Eye (tissue), 1 donor: ENCODE measurements around the gene DDHD1.

Experiments
- DNase-seq: peaks from one replicate; pipeline ENCODE4 v3.0.0-alpha.2; 2015

The DDHD1 gene

DNA sequence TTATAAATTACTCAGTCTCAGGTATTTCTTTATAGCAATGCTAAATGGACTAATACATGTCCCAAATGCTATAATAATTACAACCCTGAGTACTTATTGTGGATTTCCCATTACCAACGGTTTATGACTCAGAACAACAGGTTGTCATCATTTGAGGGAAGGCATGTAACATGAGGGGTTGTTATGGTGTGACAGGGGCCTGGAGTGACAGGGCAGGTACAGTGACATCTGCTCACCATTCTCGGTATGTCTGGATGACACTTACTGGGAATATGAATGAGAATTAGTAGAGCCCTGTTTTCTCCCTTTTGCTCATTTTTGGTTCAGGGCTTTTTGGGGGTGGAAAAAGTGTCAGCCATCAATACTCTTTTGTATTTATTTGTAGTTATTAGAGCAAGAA lies 166.1 kb downstream of the DDHD1 start:
- no peak for DNase-seq
